Ovary (tissue), 9 donors: ENCODE measurements around the gene LCA5. TPM values are rescaled to one million over a fixed set of nuclear protein-coding genes. Genes with fewer than 3 reads are reported as not detected.
A peak's percentile ranks its signal among the peaks of the same experiment; 100 is the strongest.
"Not testable (repeated sequence)": the region's sequence is repeated elsewhere in the genome, so short reads cannot be mapped to it uniquely, and the experiment has no call there.

Source experiments
- DNase-seq, 5 donors: peaks; one replicate each; pipeline ENCODE4 v3.0.0-alpha.2; 2019 to 2020
- H3K27ac ChIP-seq, 2 donors: fragments of 200-600 bp; one replicate each; pipeline versions ENCODE4 v1.5.1 to v1.8.0; 2019 to 2022
- H3K27me3 ChIP-seq: fragments of 200-600 bp; one replicate; pipeline ENCODE4 v1.8.0; 2022
- H3K36me3 ChIP-seq: fragments of 200-600 bp; sonication (generic); one replicate; pipeline ENCODE4 v1.5.1; 2019
- H3K4me1 ChIP-seq: one replicate; pipeline ENCODE4 v1.8.1; 2013; ENCODE audit warnings: mild to moderate bottlenecking, moderate library complexity; ENCODE audit not compliant: insufficient read depth
- H3K4me3 ChIP-seq: fragments of 200-600 bp; sonication (generic); one replicate; pipeline ENCODE4 v1.5.1; 2017
- H3K9me3 ChIP-seq, 2 donors: fragments of 200-600 bp in 1 of 2; sonication (generic) in 1 of 2; one replicate each; pipeline versions ENCODE4 v1.5.1 to v1.8.1; 2013 to 2019; ENCODE audit warnings: mild to moderate bottlenecking in 1 of 2, moderate library complexity in 1 of 2
- CTCF ChIP-seq, 3 donors: fragments of 450-650 bp in 2 of 3; fragments of 200-600 bp in 1 of 3; IDR thresholded peaks; one replicate each; pipeline versions ENCODE4 v1.5.1 to v1.8.0; 2016 to 2022; ENCODE audit warnings: antibody characterized with exemption in 3 of 3, mild to moderate bottlenecking in 1 of 3
- EP300 ChIP-seq: sonication (generic); formaldehyde crosslinking; IDR thresholded peaks from one replicate; pipeline ENCODE4 v1.6.1; 2017; ENCODE audit warnings: antibody characterized with exemption
- POLR2A ChIP-seq: fragments of 450-650 bp; IDR thresholded peaks from one replicate; pipeline ENCODE4 v1.6.1; 2017; ENCODE audit warnings: antibody characterized with exemption, mild to moderate bottlenecking, moderate library complexity
- WGBS, 3 donors: extraction: QIAGEN DNeasy Blood & Tissue Kit in 1 of 3; methylation state at CpG; one replicate each; pipeline versions ENCODE4 v1.1.5 to v1.1.7; 2013 to 2017; 5-methylcytosine and 5-hydroxymethylcytosine counted together
- intact Hi-C, 4 donors: fragments of 100-400 bp; cut with DNase I; formaldehyde crosslinking; loops; one replicate each; pipeline versions ENCODE4 v1.11.0 to v1.15.1; 2022 to 2023
- polyA plus RNA-seq, 2 donors: library from polyadenylated mRNA; stranded (reverse); fragments of 200-250 nt in 1 of 2; fragments of 350-450 nt in 1 of 2; fragmentation: Illumina TruSeq in 1 of 2; extraction: RNeasy Lipid Tissue Mini Kit (QIAGEN cat#74804) in 1 of 2; gene quantifications; one replicate each; pipeline ENCODE4 v1.2.3, GENCODE V29; 2013 to 2014
- total RNA-seq, 7 donors: library from RNA; depleted of rRNA in 2 of 7; stranded (reverse); fragments of >200 nt in 2 of 7; fragmentation: NEBNext Ultra II Directional in 3 of 7; extraction: Animal tissue kit (Norgen Biotek cat#: 25700) in 3 of 7; gene quantifications; one replicate each; pipeline versions ENCODE4 v1.1.0 to v1.2.4, GENCODE V29; 2016 to 2023
- donor health status: DM: no; HTN: no; CAD: no; lungs with moderate emphysema.
- donor health status: DM: no; HTN: no; CAD: no.
- donor health status: Bipolar disorder and iron deficiency.
- donor health status: DM: yes; HTN: yes; CAD: no.
- donor health status: DM: no; HTN: no; CAD: no.
- donor health status: DM: yes; HTN: yes; CAD: no.

Gene LCA5
- total and polyA plus RNA-seq, 9 donors, result 4.9 to 11.4 (median 8.9) TPM

- H3K4me1 ChIP-seq, result peaks cover 4% of the 10 kb centered on the region
- WGBS, 3 donors, result 91 to 95% (median 92%) methylated on average over 1 of the region's 1 CpG
Observed at GRCh38 chr6:79543411-79543810, 6.2 kb upstream of the LCA5 start.

DNA sequence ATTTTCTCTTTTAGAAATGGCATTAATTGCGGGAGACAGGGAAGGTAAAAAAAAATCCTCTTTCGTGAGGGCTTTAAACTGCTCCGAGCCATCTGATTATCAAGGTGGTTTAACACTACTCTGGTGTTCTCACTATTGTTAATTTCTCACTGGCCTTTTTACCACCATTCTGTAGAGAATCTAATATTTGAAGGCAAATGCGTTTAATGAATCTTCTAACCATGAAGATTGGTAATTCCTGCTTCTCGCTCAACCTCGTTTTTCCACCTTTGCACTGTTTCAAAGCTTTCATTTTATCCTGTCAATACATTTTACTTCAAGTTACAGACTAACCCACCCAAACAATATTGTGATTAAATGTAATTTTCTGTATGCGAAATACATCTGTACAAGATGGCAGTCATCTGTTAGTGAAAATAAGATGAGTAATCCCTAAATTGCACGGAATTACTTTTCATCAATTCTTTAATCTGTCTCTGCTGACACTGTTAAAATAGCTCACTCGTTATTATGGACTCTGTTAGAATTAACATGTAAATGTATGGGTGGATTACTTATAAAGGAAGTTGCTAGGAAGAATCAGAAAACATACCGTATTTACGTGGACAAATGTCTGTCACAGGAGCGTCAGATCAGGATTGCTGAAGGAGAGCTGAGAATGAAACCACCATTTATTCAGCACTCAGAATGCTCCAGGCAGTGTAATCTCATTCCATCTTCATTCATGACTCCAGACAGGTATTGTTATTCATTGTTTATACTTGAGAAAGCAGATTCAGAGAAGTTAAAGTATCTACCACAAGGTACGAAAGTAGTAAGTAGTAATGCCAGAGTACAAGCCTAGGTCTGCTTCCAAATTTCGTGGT lies 1.1 kb upstream of the LCA5 start:
- intact Hi-C loops, result no loop called here
- 10 to 21% (median 12%) methylated on average over 14 of the region's 14 CpGs for WGBS, 3 donors
- no peaks in the 10 kb centered on the region for H3K27me3 ChIP-seq

More at GRCh38 chr6:79543411-79543810, 6.2 kb upstream of the LCA5 start:
- H3K36me3 ChIP-seq, result no peaks in the 10 kb centered on the region
- no peak for DNase-seq
- TF ChIP-seq CTCF (IDR thresholded peaks at IDR 0.05) (no peak), POLR2A (no peak), EP300 (no peak)
- no peak overlapping the region for H3K27ac ChIP-seq
- H3K9me3 ChIP-seq, result no peaks in the 10 kb centered on the region
- intact Hi-C loops, result no loop called here
- no peaks in the 10 kb centered on the region for H3K27me3 ChIP-seq
- no peak overlapping the region for H3K4me3 ChIP-seq

DNA sequence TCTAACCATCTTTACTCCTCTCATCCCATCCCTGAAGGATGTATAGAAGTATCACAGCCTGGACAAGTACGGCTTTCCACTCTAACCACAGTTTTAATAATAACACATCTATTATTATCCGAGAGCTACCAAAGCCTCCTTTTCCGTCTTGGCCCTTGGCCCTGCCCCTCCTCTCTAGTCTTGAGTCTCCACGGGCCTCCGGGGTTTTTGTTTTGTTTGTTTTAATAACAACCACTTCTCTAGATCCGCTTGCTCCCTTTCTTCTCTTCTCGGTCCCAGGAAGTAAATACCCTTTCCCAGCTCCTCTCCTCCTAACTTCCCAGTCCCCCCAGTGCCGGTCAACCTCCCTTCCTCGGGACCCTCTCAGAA lies 661 bp downstream of the LCA5 start:
- Histone ChIP-seq H3K9me3 (no peaks in the 10 kb centered on the region), H3K27me3 (no peaks in the 10 kb centered on the region), H3K4me3 (peak overlapping the region; percentile 91), H3K4me1 (peaks cover 2% of the 10 kb centered on the region), H3K27ac (peak overlapping the region; percentile 77 to 92), H3K36me3 (no peaks in the 10 kb centered on the region)
- TF ChIP-seq CTCF (IDR thresholded peaks at IDR 0.05) (no peak), EP300 (no peak), POLR2A (no peak)
- intact Hi-C loops, result no loop called here
- peak; percentile 48 to 65 (median 57) for DNase-seq
- 0 to 1% (median 1%) methylated on average over 9 of the region's 9 CpGs for WGBS, 3 donors

More for the DNA sequence above, 1.1 kb upstream of the LCA5 start:
- Histone ChIP-seq H3K9me3 (no peaks in the 10 kb centered on the region), H3K36me3 (no peaks in the 10 kb centered on the region), H3K4me1 (peaks cover 2% of the 10 kb centered on the region), H3K27ac (peak overlapping the region in 1 of 2 donors; percentile 92), H3K4me3 (peak overlapping the region; percentile 91)
- no peak for TF ChIP-seq CTCF (IDR thresholded peaks at IDR 0.05)
- TF ChIP-seq POLR2A, result no peak
- DNase-seq, result no peak

- DNase-seq, H3K4me3 ChIP-seq, H3K27me3 ChIP-seq, H3K36me3 ChIP-seq, H3K27ac ChIP-seq, H3K9me3 ChIP-seq, H3K4me1 ChIP-seq, intact Hi-C loops: not testable (repeated sequence)
- WGBS, 3 donors, result 94 to 99% (median 97%) methylated on average over 4 of the region's 4 CpGs
Observed at GRCh38 chr6:79529567-79529966, 7.7 kb downstream of the LCA5 start.

- H3K27ac ChIP-seq, result no peak overlapping the region
- intact Hi-C loops, result no loop called here
- no peak for TF ChIP-seq EP300
- TF ChIP-seq CTCF (IDR thresholded peaks at IDR 0.05), result no peak
- no peak for TF ChIP-seq POLR2A
- peaks cover 4% of the 10 kb centered on the region for H3K4me1 ChIP-seq
- no peaks in the 10 kb centered on the region for H3K27me3 ChIP-seq
- 100% methylated on average over 1 of the region's 1 CpG for WGBS, 3 donors
- no peaks in the 10 kb centered on the region for H3K9me3 ChIP-seq
- H3K4me3 ChIP-seq, result no peak overlapping the region
- DNase-seq, result no peak
- H3K36me3 ChIP-seq, result no peaks in the 10 kb centered on the region
Observed at GRCh38 chr6:79526897-79527296, 10.3 kb downstream of the LCA5 start.
